Activated CD4-positive, alpha-beta T cell treated with anti-CD3 and anti-CD28 coated beads, Interleukin-2, amount 10 ng/mL, durations not matched to agents 24 days and 14 days (primary cell): Measurements from ENCODE around the gene GRIK5. TPM values are rescaled to one million over a fixed set of nuclear protein-coding genes. Genes with fewer than 3 reads are reported as not detected.
A peak's percentile ranks its signal among the peaks of the same experiment; 100 is the strongest.
"Not testable (repeated sequence)": the region's sequence is repeated elsewhere in the genome, so short reads cannot be mapped to it uniquely, and the experiment has no call there.

Source experiments
- DNase-seq: peaks from one replicate; pipeline ENCODE4 v3.0.0; 2022
- H3K27ac Mint-ChIP-seq: one replicate; pipeline ENCODE4 v1.8.0; 2022; ENCODE audit warnings: mild to moderate bottlenecking, mixed read lengths
- H3K27me3 Mint-ChIP-seq: one replicate; pipeline ENCODE4 v1.8.0; 2022; ENCODE audit warnings: mixed read lengths
- H3K36me3 Mint-ChIP-seq: one replicate; pipeline ENCODE4 v1.8.0; 2022; ENCODE audit warnings: low read depth, mild to moderate bottlenecking, mixed read lengths
- H3K4me1 Mint-ChIP-seq: one replicate; pipeline ENCODE4 v1.8.0; 2021; ENCODE audit warnings: mixed read lengths
- H3K4me3 Mint-ChIP-seq: one replicate; pipeline ENCODE4 v1.8.0; 2022; ENCODE audit warnings: mild to moderate bottlenecking, moderate library complexity, mixed read lengths
- H3K9me3 Mint-ChIP-seq: one replicate; pipeline ENCODE4 v1.8.0; 2021; ENCODE audit warnings: mixed read lengths
- intact Hi-C: fragments of 100-400 bp; cut with micrococcal nuclease; formaldehyde crosslinking; loops from one replicate; pipeline ENCODE4 v1.15.1; 2023
- total RNA-seq: library from RNA; stranded (reverse); gene quantifications from 2 replicates; pipeline ENCODE4 v1.2.3, GENCODE V29; 2022

The GRIK5 gene
- total RNA-seq, 1 donor from 2014 or later: 4.9 TPM

GRCh38 chr19:41995959-41996797 lies 73.8 kb downstream of the GRIK5 start:
- no peak for DNase-seq
- Mint-ChIP-seq H3K4me1 (peaks cover 26% of the 10 kb centered on the region), H3K27me3 (peaks cover 62% of the 10 kb centered on the region), H3K27ac (no peak overlapping the region), H3K9me3 (no peaks in the 10 kb centered on the region), H3K36me3 (peaks cover 3% of the 10 kb centered on the region), H3K4me3 (no peak overlapping the region)
- intact Hi-C loops: loop anchor here (5.0 kb wide), 1 partner anchor 36 kb away; no protein-coding TSS in a partner anchor

- intact Hi-C loops: loop anchor here (5.0 kb wide), 1 partner anchor 37 kb away; no protein-coding TSS in a partner anchor
- no peak for DNase-seq
- Mint-ChIP-seq H3K9me3 (no peaks in the 10 kb centered on the region), H3K4me3 (peak overlapping the region; percentile 33), H3K36me3 (peaks cover 3% of the 10 kb centered on the region), H3K27ac (no peak overlapping the region), H3K4me1 (peaks cover 26% of the 10 kb centered on the region), H3K27me3 (peaks cover 56% of the 10 kb centered on the region)
Observed at GRCh38 chr19:41994994-41995958, 74.7 kb downstream of the GRIK5 start.

GRCh38 chr19:41994521-41994971 lies 75.5 kb downstream of the GRIK5 start:
- Mint-ChIP-seq H3K27me3 (peaks cover 48% of the 10 kb centered on the region), H3K4me3 (peak overlapping the region; percentile 33), H3K36me3 (peaks cover 3% of the 10 kb centered on the region), H3K9me3 (no peaks in the 10 kb centered on the region), H3K4me1 (peaks cover 25% of the 10 kb centered on the region), H3K27ac (no peak overlapping the region)
- intact Hi-C loops: no loop called here
- no peak for DNase-seq

GRCh38 chr19:41993612-41994483 lies 76.2 kb downstream of the GRIK5 start, which contains the start of gene ATP1A3:
Gene ATP1A3 (minus strand): TSS chr19:41994230. CDS start chr19:41994076, 154 bp downstream.
- Mint-ChIP-seq H3K27ac (no peak within 1 kb of the TSS), H3K4me1 (peaks cover 22% of the 10 kb centered on the region), H3K27me3 (peaks cover 44% of the 10 kb centered on the region), H3K4me3 (peak within 1 kb of the TSS; percentile 71), H3K36me3 (no peaks in the 10 kb centered on the region), H3K9me3 (no peaks in the 10 kb centered on the region)
- DNase-seq: peak; percentile 91
- intact Hi-C loops: no loop called here

- H3K27ac Mint-ChIP-seq, H3K9me3 Mint-ChIP-seq, DNase-seq, intact Hi-C loops, H3K4me3 Mint-ChIP-seq, H3K36me3 Mint-ChIP-seq: not testable (repeated sequence)
- Mint-ChIP-seq H3K4me1 (peaks cover 15% of the 10 kb centered on the region), H3K27me3 (peaks cover 33% of the 10 kb centered on the region)
Observed at GRCh38 chr19:41991925-41992569, 78.0 kb downstream of the GRIK5 start.

- intact Hi-C loops: no loop called here
- Mint-ChIP-seq H3K4me3 (no peak overlapping the region), H3K27me3 (peaks cover 24% of the 10 kb centered on the region), H3K4me1 (peaks cover 9% of the 10 kb centered on the region), H3K27ac (no peak overlapping the region), H3K36me3 (no peaks in the 10 kb centered on the region), H3K9me3 (no peaks in the 10 kb centered on the region)
- DNase-seq: no peak
Observed at GRCh38 chr19:41991025-41991424, 79.0 kb downstream of the GRIK5 start.

- DNase-seq: no peak
- Mint-ChIP-seq H3K27ac (no peak overlapping the region), H3K4me1 (peaks cover 9% of the 10 kb centered on the region), H3K4me3 (no peak overlapping the region), H3K9me3 (no peaks in the 10 kb centered on the region), H3K36me3 (no peaks in the 10 kb centered on the region), H3K27me3 (peaks cover 22% of the 10 kb centered on the region)
- intact Hi-C loops: no loop called here
Observed at GRCh38 chr19:41990615-41991014, 79.4 kb downstream of the GRIK5 start.

GRCh38 chr19:41990028-41990427 lies 80.0 kb downstream of the GRIK5 start:
- no peak overlapping the region for H3K27ac Mint-ChIP-seq
- no peak for DNase-seq
- peaks cover 16% of the 10 kb centered on the region for H3K27me3 Mint-ChIP-seq
- H3K4me1 Mint-ChIP-seq: peaks cover 7% of the 10 kb centered on the region
- intact Hi-C loops: no loop called here
- H3K36me3 Mint-ChIP-seq: no peaks in the 10 kb centered on the region
- no peaks in the 10 kb centered on the region for H3K9me3 Mint-ChIP-seq
- no peak overlapping the region for H3K4me3 Mint-ChIP-seq

- no peak overlapping the region for H3K27ac Mint-ChIP-seq
- no peak overlapping the region for H3K4me3 Mint-ChIP-seq
- no peaks in the 10 kb centered on the region for H3K9me3 Mint-ChIP-seq
- H3K4me1 Mint-ChIP-seq: peaks cover 6% of the 10 kb centered on the region
- H3K27me3 Mint-ChIP-seq: peaks cover 11% of the 10 kb centered on the region
- DNase-seq: no peak
- intact Hi-C loops: no loop called here
- H3K36me3 Mint-ChIP-seq: no peaks in the 10 kb centered on the region
Observed at GRCh38 chr19:41988947-41989346, 81.1 kb downstream of the GRIK5 start.

GRCh38 chr19:41987141-41987860 lies 82.7 kb downstream of the GRIK5 start:
- Mint-ChIP-seq H3K4me3 (no peak overlapping the region), H3K27ac (no peak overlapping the region), H3K36me3 (no peaks in the 10 kb centered on the region), H3K27me3 (peaks cover 2% of the 10 kb centered on the region), H3K4me1 (no peaks in the 10 kb centered on the region), H3K9me3 (no peaks in the 10 kb centered on the region)
- no peak for DNase-seq
- intact Hi-C loops: no loop called here

- intact Hi-C loops: no loop called here
- DNase-seq: no peak
- H3K36me3 Mint-ChIP-seq: no peaks in the 10 kb centered on the region
- no peaks in the 10 kb centered on the region for H3K27me3 Mint-ChIP-seq
- no peaks in the 10 kb centered on the region for H3K4me1 Mint-ChIP-seq
- H3K9me3 Mint-ChIP-seq: no peaks in the 10 kb centered on the region
- no peak overlapping the region for H3K27ac Mint-ChIP-seq
- no peak overlapping the region for H3K4me3 Mint-ChIP-seq
Observed at GRCh38 chr19:41984961-41985360, 85.0 kb downstream of the GRIK5 start.

- no peak overlapping the region for H3K4me3 Mint-ChIP-seq
- DNase-seq: no peak
- no peaks in the 10 kb centered on the region for H3K4me1 Mint-ChIP-seq
- intact Hi-C loops: no loop called here
- no peaks in the 10 kb centered on the region for H3K27me3 Mint-ChIP-seq
- H3K36me3 Mint-ChIP-seq: no peaks in the 10 kb centered on the region
- H3K9me3 Mint-ChIP-seq: no peaks in the 10 kb centered on the region
- no peak overlapping the region for H3K27ac Mint-ChIP-seq
Observed at GRCh38 chr19:41981724-41982123, 88.3 kb downstream of the GRIK5 start.
